NB4 (cell line): ENCODE results near the gene TBL2.

ENCODE experiments used
- MYC ChIP-seq: IDR thresholded peaks from 2 replicates; pipeline ENCODE4 v1.6.1; 2011; ENCODE audit warnings: low read depth, low read length
- POLR2A ChIP-seq: IDR thresholded peaks from 2 replicates; pipeline ENCODE4 v1.6.1; 2011; ENCODE audit warnings: mild to moderate bottlenecking; ENCODE audit not compliant: insufficient read length; ENCODE audit errors: extremely low read depth
- TF ChIP-seq, protein P1 (sequence below): IDR thresholded peaks from one replicate; pipeline ENCODE4 v1.5.1; 2012; ENCODE audit warnings: low read depth, low read length
- TF ChIP-seq, protein P2 (sequence below): IDR thresholded peaks from 2 replicates; pipeline ENCODE4 v1.6.1; 2011; ENCODE audit warnings: low read depth, low read length

DNA sequence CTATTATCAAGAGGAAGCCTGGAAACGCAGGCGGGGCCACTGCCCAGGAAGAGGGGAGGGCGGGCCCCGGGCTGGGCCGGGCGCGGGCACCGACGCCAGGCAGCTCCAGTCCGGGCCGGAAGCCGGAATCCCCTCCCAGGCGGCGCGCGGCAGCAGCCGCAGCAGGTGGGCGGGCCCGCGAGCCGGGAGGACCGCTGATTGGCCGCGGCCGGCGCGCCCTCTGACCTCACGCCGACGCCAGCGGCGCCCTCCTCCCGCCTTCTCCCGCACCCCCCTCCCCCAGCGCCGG lies 21.3 kb downstream of the TBL2 start:
- TF ChIP-seq, protein P1, sequence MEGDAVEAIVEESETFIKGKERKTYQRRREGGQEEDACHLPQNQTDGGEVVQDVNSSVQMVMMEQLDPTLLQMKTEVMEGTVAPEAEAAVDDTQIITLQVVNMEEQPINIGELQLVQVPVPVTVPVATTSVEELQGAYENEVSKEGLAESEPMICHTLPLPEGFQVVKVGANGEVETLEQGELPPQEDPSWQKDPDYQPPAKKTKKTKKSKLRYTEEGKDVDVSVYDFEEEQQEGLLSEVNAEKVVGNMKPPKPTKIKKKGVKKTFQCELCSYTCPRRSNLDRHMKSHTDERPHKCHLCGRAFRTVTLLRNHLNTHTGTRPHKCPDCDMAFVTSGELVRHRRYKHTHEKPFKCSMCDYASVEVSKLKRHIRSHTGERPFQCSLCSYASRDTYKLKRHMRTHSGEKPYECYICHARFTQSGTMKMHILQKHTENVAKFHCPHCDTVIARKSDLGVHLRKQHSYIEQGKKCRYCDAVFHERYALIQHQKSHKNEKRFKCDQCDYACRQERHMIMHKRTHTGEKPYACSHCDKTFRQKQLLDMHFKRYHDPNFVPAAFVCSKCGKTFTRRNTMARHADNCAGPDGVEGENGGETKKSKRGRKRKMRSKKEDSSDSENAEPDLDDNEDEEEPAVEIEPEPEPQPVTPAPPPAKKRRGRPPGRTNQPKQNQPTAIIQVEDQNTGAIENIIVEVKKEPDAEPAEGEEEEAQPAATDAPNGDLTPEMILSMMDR, result no peak
- TF ChIP-seq MYC (peak; percentile 65), POLR2A (no peak)
- TF ChIP-seq, protein P2, sequence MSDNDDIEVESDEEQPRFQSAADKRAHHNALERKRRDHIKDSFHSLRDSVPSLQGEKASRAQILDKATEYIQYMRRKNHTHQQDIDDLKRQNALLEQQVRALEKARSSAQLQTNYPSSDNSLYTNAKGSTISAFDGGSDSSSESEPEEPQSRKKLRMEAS, result peak; percentile 73
